HG03045 (cell line): ENCODE data around the gene NHLRC4.

Experiments
- ATAC-seq: cut with Tn5 transposase; IDR thresholded peaks from one replicate; pipeline ENCODE4 v1.9.1; 2021; ENCODE audit warnings: mild to moderate bottlenecking, moderate library complexity; ENCODE audit not compliant: unreplicated experiment

Gene NHLRC4

GRCh38 chr16:582614-583331 is 16.0 kb downstream of the NHLRC4 start:
- no peak for ATAC-seq

- no peak for ATAC-seq
Measured at GRCh38 chr16:583470-583814, 16.6 kb downstream of the NHLRC4 start.

- ATAC-seq, result no peak
Measured at GRCh38 chr16:583815-584591, 17.2 kb downstream of the NHLRC4 start.

- no peak for ATAC-seq
Measured at GRCh38 chr16:585351-585750, 18.5 kb downstream of the NHLRC4 start.

- ATAC-seq, result no peak
Measured at GRCh38 chr16:586047-586644, 19.3 kb downstream of the NHLRC4 start.

GRCh38 chr16:586645-587590 is 20.1 kb downstream of the NHLRC4 start:
- no peak for ATAC-seq

- ATAC-seq, result peak; percentile 12
Measured at GRCh38 chr16:588639-588888, 21.8 kb downstream of the NHLRC4 start.

- ATAC-seq, result peak; percentile 77
Measured at GRCh38 chr16:588889-589657, 22.3 kb downstream of the NHLRC4 start.

GRCh38 chr16:589658-590187 is 22.9 kb downstream of the NHLRC4 start, which contains the start of gene RAB40C:
TSS of gene RAB40C (plus strand) at chr16:590066. CDS start at chr16:590292, 226 bp downstream.
- peak; percentile 77 for ATAC-seq

GRCh38 chr16:590188-590814 is 23.5 kb downstream of the NHLRC4 start:
- no peak for ATAC-seq

GRCh38 chr16:590815-591200 is 24.0 kb downstream of the NHLRC4 start:
- no peak for ATAC-seq

- no peak for ATAC-seq
Measured at GRCh38 chr16:591231-591630, 24.4 kb downstream of the NHLRC4 start.

GRCh38 chr16:591892-592517 is 25.2 kb downstream of the NHLRC4 start:
- no peak for ATAC-seq

- ATAC-seq, result no peak
Measured at GRCh38 chr16:592518-593306, 25.9 kb downstream of the NHLRC4 start.

GRCh38 chr16:593406-593805 is 26.6 kb downstream of the NHLRC4 start:
- ATAC-seq, result no peak

- ATAC-seq, result no peak
Measured at GRCh38 chr16:593807-594206, 27.0 kb downstream of the NHLRC4 start.

GRCh38 chr16:595094-595528 is 28.3 kb downstream of the NHLRC4 start:
- ATAC-seq, result no peak

GRCh38 chr16:595942-596735 is 29.3 kb downstream of the NHLRC4 start:
- ATAC-seq, result no peak
